Measurements from ENCODE around the gene RHOBTB3. TPM values are rescaled to one million over a fixed set of nuclear protein-coding genes. Genes with fewer than 3 reads are reported as not detected.

Gene RHOBTB3
- total RNA-seq, 6 donors from 2014 or later, result 42.4 to 104 (median 60.9) TPM

GRCh38 chr5:95763941-95764340 lies 32.8 kb downstream of the RHOBTB3 start:
- 97 to 99% methylated on average over 6 of the region's 6 CpGs for WGBS, 2 donors
- TF ChIP-seq POLR2AphosphoS5 (IDR thresholded peaks at IDR 0.05) (no peak), CTCF (IDR thresholded peaks at IDR 0.05) (no peak), EP300 (IDR thresholded peaks at IDR 0.05) (no peak), POLR2A (IDR thresholded peaks at IDR 0.05) (no peak)
- DNase-seq (no peak), ATAC-seq (ENCODE audit: low FRiP score in 2 of 2) (no peak)
- peaks cover 0 to 18% (median 2%) of the 10 kb centered on the region in 4 donors for H3K36me3 ChIP-seq
- no peak overlapping the region for H3K4me3 ChIP-seq
- no peaks in the 10 kb centered on the region for H3K9me3 ChIP-seq
- no peaks in the 10 kb centered on the region for H3K27me3 ChIP-seq
- H3K4me1 ChIP-seq, result peaks cover 24 to 34% (median 31%) of the 10 kb centered on the region in 4 donors
- no peak overlapping the region for H3K27ac ChIP-seq

DNA sequence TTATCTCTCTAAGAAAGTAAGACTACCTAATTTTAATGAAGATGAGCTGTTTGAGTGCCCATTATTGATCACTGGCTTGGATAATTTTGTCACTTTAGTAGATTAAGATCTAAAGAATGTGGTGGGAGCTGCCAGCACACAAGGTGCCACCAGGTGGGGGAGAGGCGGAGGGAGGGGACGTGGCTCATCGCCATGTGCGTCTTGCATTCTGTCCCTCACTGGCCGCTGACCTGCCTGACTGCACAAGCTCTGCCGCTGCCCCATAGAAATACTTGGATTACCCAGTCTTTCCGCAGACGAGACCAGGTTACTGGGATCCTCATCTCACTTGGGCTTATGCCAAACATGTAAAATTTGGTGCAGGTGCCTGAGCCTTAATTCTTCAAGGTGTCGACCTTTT lies 37.6 kb downstream of the RHOBTB3 start:
- no peak overlapping the region for H3K4me3 ChIP-seq
- ATAC-seq (ENCODE audit: low FRiP score in 2 of 2) (no peak), DNase-seq (peak in 1 of 2 donors; percentile 40)
- H3K36me3 ChIP-seq, result peaks cover 0 to 25% (median 5%) of the 10 kb centered on the region in 4 donors
- H3K27ac ChIP-seq, result no peak overlapping the region
- 95 to 97% methylated on average over 8 to 9 of the region's 9 CpGs for WGBS, 2 donors
- no peaks in the 10 kb centered on the region for H3K27me3 ChIP-seq
- TF ChIP-seq POLR2AphosphoS5 (IDR thresholded peaks at IDR 0.05) (no peak), POLR2A (IDR thresholded peaks at IDR 0.05) (no peak), CTCF (IDR thresholded peaks at IDR 0.05) (no peak), EP300 (IDR thresholded peaks at IDR 0.05) (no peak)
- H3K9me3 ChIP-seq, result no peaks in the 10 kb centered on the region
- peaks cover 0 to 7% (median 3%) of the 10 kb centered on the region in 4 donors for H3K4me1 ChIP-seq

DNA sequence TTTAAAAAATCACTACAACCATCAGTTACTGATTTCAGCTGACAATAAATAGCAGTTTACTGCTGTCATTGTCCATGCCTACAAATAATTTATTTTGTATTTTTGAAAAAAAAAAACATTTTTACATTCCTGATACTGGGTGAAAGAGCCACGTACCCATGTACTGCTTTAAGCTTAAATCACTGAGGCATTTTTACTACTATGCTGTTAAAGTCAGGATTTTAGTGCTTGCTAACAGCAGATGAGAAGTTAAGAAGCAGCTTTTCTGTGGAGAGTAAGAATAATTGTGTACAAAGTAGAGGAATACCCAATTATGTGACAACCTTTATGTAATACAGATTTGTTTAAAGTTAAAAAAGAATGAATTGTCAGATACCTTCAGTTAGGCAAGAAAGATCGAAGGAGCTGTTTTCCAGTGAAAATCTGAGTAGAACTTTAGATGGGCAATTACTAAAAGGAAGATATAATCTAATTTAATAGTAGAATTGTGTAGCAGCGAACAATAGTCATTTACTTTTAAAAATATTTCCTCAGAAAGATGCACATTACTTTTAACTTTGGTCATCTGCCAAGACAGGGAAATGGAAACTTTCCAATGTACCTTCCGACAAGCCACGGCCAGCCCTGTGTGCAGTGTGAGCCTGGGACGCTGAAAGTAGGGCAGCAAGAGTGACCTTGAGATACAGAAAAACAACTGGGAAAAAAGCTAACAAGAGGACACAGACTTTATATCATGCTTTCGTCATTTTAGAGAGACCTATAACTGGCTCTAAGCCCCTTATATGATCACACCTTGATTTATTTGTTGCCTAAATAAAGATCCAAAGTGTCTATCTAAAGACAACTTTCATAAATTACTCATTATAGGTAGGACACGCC lies 39.9 kb downstream of the RHOBTB3 start:
- DNase-seq, result peak in 1 of 2 donors; percentile 32
- WGBS, 2 donors, result 57 to 64% methylated on average over 8 of the region's 8 CpGs
- Histone ChIP-seq H3K36me3 (peaks cover 0 to 14% (median 5%) of the 10 kb centered on the region in 4 donors), H3K9me3 (no peaks in the 10 kb centered on the region), H3K27me3 (no peaks in the 10 kb centered on the region), H3K4me3 (no peak overlapping the region), H3K4me1 (peaks cover 0 to 11% (median 5%) of the 10 kb centered on the region in 4 donors), H3K27ac (no peak overlapping the region)
- no peak for TF ChIP-seq POLR2A (IDR thresholded peaks at IDR 0.05)
- TF ChIP-seq POLR2AphosphoS5 (IDR thresholded peaks at IDR 0.05), result no peak
- TF ChIP-seq EP300 (IDR thresholded peaks at IDR 0.05), result no peak
- no peak for TF ChIP-seq CTCF (IDR thresholded peaks at IDR 0.05)
- ATAC-seq (ENCODE audit: low FRiP score in 2 of 2), result no peak

- H3K4me3 ChIP-seq, result no peak overlapping the region
- no peak for ATAC-seq (ENCODE audit: low FRiP score in 2 of 2)
- no peaks in the 10 kb centered on the region for H3K27me3 ChIP-seq
- DNase-seq, result no peak
- peaks cover 0 to 11% (median 5%) of the 10 kb centered on the region in 4 donors for H3K4me1 ChIP-seq
- no peak for TF ChIP-seq CTCF (IDR thresholded peaks at IDR 0.05)
- TF ChIP-seq EP300 (IDR thresholded peaks at IDR 0.05), result no peak
- TF ChIP-seq POLR2AphosphoS5 (IDR thresholded peaks at IDR 0.05), result no peak
- TF ChIP-seq POLR2A (IDR thresholded peaks at IDR 0.05), result no peak
- no peak overlapping the region for H3K27ac ChIP-seq
- H3K36me3 ChIP-seq, result peaks cover 0 to 14% (median 5%) of the 10 kb centered on the region in 4 donors
- WGBS, 2 donors, result 93 to 94% methylated on average over 2 of the region's 2 CpGs
- no peaks in the 10 kb centered on the region for H3K9me3 ChIP-seq
Measured at GRCh38 chr5:95771892-95772291, 40.8 kb downstream of the RHOBTB3 start.
